Esophagus (tissue), 2 donors: ENCODE measurements around the gene MRPL27. TPM values are rescaled to one million over a fixed set of nuclear protein-coding genes. Genes with fewer than 3 reads are reported as not detected.

ENCODE experiments used
- H3K27ac ChIP-seq, 2 donors: one replicate each; pipeline ENCODE4 v1.5.1; 2013; ENCODE audit warnings: low read depth in 2 of 2, mild to moderate bottlenecking in 2 of 2, inconsistent platforms in 1 of 2, low read length in 1 of 2, moderate library complexity in 1 of 2
- H3K27me3 ChIP-seq, 2 donors: one replicate each; pipeline ENCODE4 v1.6.1; 2013; ENCODE audit warnings: low read length in 2 of 2, control low read depth in 1 of 2, mild to moderate bottlenecking in 1 of 2; ENCODE audit not compliant: insufficient read depth in 2 of 2, control insufficient read depth in 1 of 2
- H3K36me3 ChIP-seq, 2 donors: one replicate each; pipeline ENCODE4 v1.6.1; 2013; ENCODE audit warnings: low read length in 1 of 2; ENCODE audit not compliant: control insufficient read depth in 2 of 2, insufficient read depth in 2 of 2
- H3K4me1 ChIP-seq, 2 donors: one replicate each; pipeline ENCODE4 v1.6.1; 2013; ENCODE audit warnings: low read length in 1 of 2; ENCODE audit not compliant: control insufficient read depth in 2 of 2, insufficient read depth in 2 of 2
- H3K4me3 ChIP-seq, 2 donors: one replicate each; pipeline ENCODE4 v1.5.1; 2013; ENCODE audit warnings: low read length in 2 of 2, mild to moderate bottlenecking in 2 of 2, low read depth in 1 of 2, moderate library complexity in 1 of 2
- H3K9me3 ChIP-seq, 2 donors: one replicate each; pipeline ENCODE4 v1.6.1; 2013; ENCODE audit warnings: mild to moderate bottlenecking in 2 of 2, low read depth in 1 of 2, low read length in 1 of 2, moderate library complexity in 1 of 2; ENCODE audit not compliant: control insufficient read depth in 2 of 2, insufficient read depth in 1 of 2
- WGBS, 2 donors: extraction: QIAGEN DNeasy Blood & Tissue Kit; methylation state at CpG; one replicate each; pipeline ENCODE4 v1.1.7; 2013; 5-methylcytosine and 5-hydroxymethylcytosine counted together
- polyA plus RNA-seq, 2 donors: library from polyadenylated mRNA; stranded (reverse); fragments of 200-250 nt; gene quantifications; one replicate each; pipeline ENCODE4 v1.2.3, GENCODE V29; 2013
- donor health status: healthy with polysubstance abuse.
- donor health status: Bipolar disorder and iron deficiency.

The MRPL27 gene
- polyA plus RNA-seq, 2 donors, result 106 to 119 TPM

- Histone ChIP-seq H3K27me3 (no peaks in the 10 kb centered on the region), H3K27ac (no peak overlapping the region), H3K36me3 (peaks cover 9 to 10% of the 10 kb centered on the region in 2 donors), H3K9me3 (no peaks in the 10 kb centered on the region), H3K4me1 (peaks cover 4 to 6% of the 10 kb centered on the region in 2 donors), H3K4me3 (peak overlapping the region in 1 of 2 donors; percentile 90)
- 87 to 88% methylated on average over 2 of the region's 2 CpGs for WGBS, 2 donors
These were observed 721 bp upstream of the MRPL27 start for GRCh38 chr17:50373705-50374104.

- Histone ChIP-seq H3K27ac (peak overlapping the region; percentile 93 to 99), H3K27me3 (no peaks in the 10 kb centered on the region), H3K4me3 (peak overlapping the region; percentile 83 to 90), H3K4me1 (peaks cover 4 to 6% of the 10 kb centered on the region in 2 donors), H3K36me3 (peaks cover 11 to 19% of the 10 kb centered on the region in 2 donors), H3K9me3 (no peaks in the 10 kb centered on the region)
- 16 to 17% methylated on average over 14 of the region's 14 CpGs for whole genome bisulfite sequencing, 2 donors
These were observed 694 bp downstream of the MRPL27 start for GRCh38 chr17:50372222-50372757.

GRCh38 chr17:50371526-50371925, 1.5 kb downstream of the MRPL27 start:
- peaks cover 14 to 26% of the 10 kb centered on the region in 2 donors for H3K36me3 ChIP-seq
- WGBS, 2 donors, result 71 to 75% methylated on average over 2 of the region's 2 CpGs
- H3K4me3 ChIP-seq, result no peak overlapping the region
- no peaks in the 10 kb centered on the region for H3K27me3 ChIP-seq
- peaks cover 4 to 6% of the 10 kb centered on the region in 2 donors for H3K4me1 ChIP-seq
- H3K9me3 ChIP-seq, result no peaks in the 10 kb centered on the region
- H3K27ac ChIP-seq, result no peak overlapping the region

GRCh38 chr17:50370052-50370451, 2.9 kb downstream of the MRPL27 start:
- H3K27ac ChIP-seq, result no peak overlapping the region

GRCh38 chr17:50367401-50367800, 5.6 kb downstream of the MRPL27 start:
- H3K4me3 ChIP-seq, result no peak overlapping the region
- no peaks in the 10 kb centered on the region for H3K27me3 ChIP-seq
- H3K27ac ChIP-seq, result no peak overlapping the region
- H3K4me1 ChIP-seq, result peaks cover 3 to 4% of the 10 kb centered on the region in 2 donors
- H3K36me3 ChIP-seq, result peaks cover 22 to 39% of the 10 kb centered on the region in 2 donors
- no peaks in the 10 kb centered on the region for H3K9me3 ChIP-seq
- 86 to 98% methylated on average over 1 of the region's 1 CpG for WGBS, 2 donors

More at GRCh38 chr17:50370052-50370451, 2.9 kb downstream of the MRPL27 start:
- Histone ChIP-seq H3K9me3 (no peaks in the 10 kb centered on the region), H3K36me3 (peaks cover 22 to 36% of the 10 kb centered on the region in 2 donors), H3K27me3 (no peaks in the 10 kb centered on the region), H3K4me1 (peaks cover 4 to 6% of the 10 kb centered on the region in 2 donors), H3K4me3 (no peak overlapping the region)
- 92 to 99% methylated on average over 5 of the region's 5 CpGs for WGBS, 2 donors

- H3K27ac ChIP-seq, result no peak overlapping the region
- H3K36me3 ChIP-seq, result peaks cover 22 to 39% of the 10 kb centered on the region in 2 donors
- 88 to 91% methylated on average over 14 of the region's 14 CpGs for WGBS, 2 donors
- H3K9me3 ChIP-seq, result no peaks in the 10 kb centered on the region
- no peaks in the 10 kb centered on the region for H3K4me1 ChIP-seq
- H3K27me3 ChIP-seq, result no peaks in the 10 kb centered on the region
- H3K4me3 ChIP-seq, result no peak overlapping the region
These were observed 7.2 kb downstream of the MRPL27 start for GRCh38 chr17:50365649-50366393.

GRCh38 chr17:50365165-50365564, 7.8 kb downstream of the MRPL27 start:
- H3K36me3 ChIP-seq, result peaks cover 20 to 35% of the 10 kb centered on the region in 2 donors
- H3K27ac ChIP-seq, result no peak overlapping the region
- 63 to 76% methylated on average over 2 of the region's 2 CpGs for WGBS, 2 donors
- no peaks in the 10 kb centered on the region for H3K9me3 ChIP-seq
- H3K4me3 ChIP-seq, result no peak overlapping the region
- H3K27me3 ChIP-seq, result no peaks in the 10 kb centered on the region
- H3K4me1 ChIP-seq, result no peaks in the 10 kb centered on the region

GRCh38 chr17:50364715-50365114, 8.3 kb downstream of the MRPL27 start:
- WGBS, 2 donors, result 72 to 79% methylated on average over 9 of the region's 9 CpGs
- H3K36me3 ChIP-seq, result peaks cover 18 to 33% of the 10 kb centered on the region in 2 donors
- H3K27ac ChIP-seq, result no peak overlapping the region
- H3K27me3 ChIP-seq, result no peaks in the 10 kb centered on the region
- H3K4me1 ChIP-seq, result no peaks in the 10 kb centered on the region
- H3K9me3 ChIP-seq, result no peaks in the 10 kb centered on the region
- no peak overlapping the region for H3K4me3 ChIP-seq

- no peaks in the 10 kb centered on the region for H3K9me3 ChIP-seq
- no peaks in the 10 kb centered on the region for H3K27me3 ChIP-seq
- 47 to 52% methylated on average over 4 of the region's 4 CpGs for WGBS, 2 donors
- no peak overlapping the region for H3K27ac ChIP-seq
- H3K36me3 ChIP-seq, result peaks cover 16 to 37% of the 10 kb centered on the region in 2 donors
- H3K4me1 ChIP-seq, result no peaks in the 10 kb centered on the region
- no peak overlapping the region for H3K4me3 ChIP-seq
These were observed 8.9 kb downstream of the MRPL27 start for GRCh38 chr17:50364061-50364458.
